ENCODE data around the gene URI1.
"Not testable (repeated sequence)": the region's sequence is repeated elsewhere in the genome, so short reads cannot be mapped to it uniquely, and the experiment has no call there.

Gene URI1

GRCh38 chr19:29914933-29915332, 27.1 kb upstream of the URI1 start:
- TF ChIP-seq CTCF (IDR thresholded peaks at IDR 0.05; ENCODE audit: low read length) (no peak), EZH2 (IDR thresholded peaks at IDR 0.05; ENCODE audit: borderline replicate concordance, low read length) (no peak)
- H3K27ac ChIP-seq (ENCODE audit: low read depth, low read length, poor library complexity, severe bottlenecking): no peak overlapping the region
- no peaks in the 10 kb centered on the region for H3K79me2 ChIP-seq (ENCODE audit: insufficient read depth, low read length)
- no peaks in the 10 kb centered on the region for H3K27me3 ChIP-seq (ENCODE audit: insufficient read depth, low read length)
- no peak overlapping the region for H2AFZ ChIP-seq (ENCODE audit: low read length)
- H3K4me1 ChIP-seq (ENCODE audit: insufficient read depth, low read length, severe bottlenecking): no peaks in the 10 kb centered on the region
- no peaks in the 10 kb centered on the region for H3K36me3 ChIP-seq (ENCODE audit: insufficient read depth, low read length)
- H3K9ac ChIP-seq (ENCODE audit: low read length): no peak overlapping the region
- no peaks in the 10 kb centered on the region for H3K9me3 ChIP-seq (ENCODE audit: low read length)
- H3K4me3 ChIP-seq (ENCODE audit: low read depth, low read length, poor library complexity, severe bottlenecking): no peak overlapping the region
- H4K20me1 ChIP-seq (ENCODE audit: insufficient read depth, low read length): no peaks in the 10 kb centered on the region
- no peaks in the 10 kb centered on the region for H3K9me2 ChIP-seq (ENCODE audit: low read depth, low read length)
- H3K4me2 ChIP-seq (ENCODE audit: low read length): no peak overlapping the region
- no peaks in the 10 kb centered on the region for H3F3A ChIP-seq (ENCODE audit: insufficient read depth, low read length)

GRCh38 chr19:29915832-29916231, 26.2 kb upstream of the URI1 start:
- not testable (repeated sequence) for H3K27ac ChIP-seq (ENCODE audit: low read depth, low read length, poor library complexity, severe bottlenecking); H3K27me3 ChIP-seq (ENCODE audit: insufficient read depth, low read length); H3K9me2 ChIP-seq (ENCODE audit: low read depth, low read length); H3K4me3 ChIP-seq (ENCODE audit: low read depth, low read length, poor library complexity, severe bottlenecking); H3K4me2 ChIP-seq (ENCODE audit: low read length); H3K4me1 ChIP-seq (ENCODE audit: insufficient read depth, low read length, severe bottlenecking); H3K79me2 ChIP-seq (ENCODE audit: insufficient read depth, low read length); H3F3A ChIP-seq (ENCODE audit: insufficient read depth, low read length); H4K20me1 ChIP-seq (ENCODE audit: insufficient read depth, low read length); H2AFZ ChIP-seq (ENCODE audit: low read length); H3K9me3 ChIP-seq (ENCODE audit: low read length); H3K36me3 ChIP-seq (ENCODE audit: insufficient read depth, low read length); H3K9ac ChIP-seq (ENCODE audit: low read length)

GRCh38 chr19:29917911-29918310, 24.1 kb upstream of the URI1 start:
- no peak overlapping the region for H3K27ac ChIP-seq (ENCODE audit: low read depth, low read length, poor library complexity, severe bottlenecking)
- H3K4me3 ChIP-seq (ENCODE audit: low read depth, low read length, poor library complexity, severe bottlenecking): no peak overlapping the region
- H3K9me2 ChIP-seq (ENCODE audit: low read depth, low read length): no peaks in the 10 kb centered on the region
- TF ChIP-seq EZH2 (IDR thresholded peaks at IDR 0.05; ENCODE audit: borderline replicate concordance, low read length) (no peak), CTCF (IDR thresholded peaks at IDR 0.05; ENCODE audit: low read length) (no peak)
- H2AFZ ChIP-seq (ENCODE audit: low read length): no peak overlapping the region
- H3K9me3 ChIP-seq (ENCODE audit: low read length): no peaks in the 10 kb centered on the region
- H3K4me1 ChIP-seq (ENCODE audit: insufficient read depth, low read length, severe bottlenecking): no peaks in the 10 kb centered on the region
- no peaks in the 10 kb centered on the region for H3K27me3 ChIP-seq (ENCODE audit: insufficient read depth, low read length)
- no peaks in the 10 kb centered on the region for H4K20me1 ChIP-seq (ENCODE audit: insufficient read depth, low read length)
- no peaks in the 10 kb centered on the region for H3F3A ChIP-seq (ENCODE audit: insufficient read depth, low read length)
- no peak overlapping the region for H3K9ac ChIP-seq (ENCODE audit: low read length)
- no peaks in the 10 kb centered on the region for H3K79me2 ChIP-seq (ENCODE audit: insufficient read depth, low read length)
- H3K36me3 ChIP-seq (ENCODE audit: insufficient read depth, low read length): no peaks in the 10 kb centered on the region
- no peak overlapping the region for H3K4me2 ChIP-seq (ENCODE audit: low read length)

GRCh38 chr19:29918891-29919290, 23.1 kb upstream of the URI1 start:
- Histone ChIP-seq H3K27me3 (ENCODE audit: insufficient read depth, low read length) (no peaks in the 10 kb centered on the region), H3F3A (ENCODE audit: insufficient read depth, low read length) (no peaks in the 10 kb centered on the region), H3K9me2 (ENCODE audit: low read depth, low read length) (no peaks in the 10 kb centered on the region), H3K27ac (ENCODE audit: low read depth, low read length, poor library complexity, severe bottlenecking) (no peak overlapping the region), H3K4me2 (ENCODE audit: low read length) (no peak overlapping the region), H4K20me1 (ENCODE audit: insufficient read depth, low read length) (no peaks in the 10 kb centered on the region), H3K36me3 (ENCODE audit: insufficient read depth, low read length) (no peaks in the 10 kb centered on the region), H3K9ac (ENCODE audit: low read length) (no peak overlapping the region), H3K4me3 (ENCODE audit: low read depth, low read length, poor library complexity, severe bottlenecking) (no peak overlapping the region), H3K4me1 (ENCODE audit: insufficient read depth, low read length, severe bottlenecking) (peaks cover 1% of the 10 kb centered on the region), H2AFZ (ENCODE audit: low read length) (no peak overlapping the region), H3K9me3 (ENCODE audit: low read length) (no peaks in the 10 kb centered on the region), H3K79me2 (ENCODE audit: insufficient read depth, low read length) (no peaks in the 10 kb centered on the region)
- TF ChIP-seq CTCF (IDR thresholded peaks at IDR 0.05; ENCODE audit: low read length): no peak
